Measurements from ENCODE around the gene POLR3H. TPM values are rescaled to one million over a fixed set of nuclear protein-coding genes. Genes with fewer than 3 reads are reported as not detected.

Gene POLR3H
- total and polyA plus RNA-seq, 2 donors (not counting 3 experiments of a cell fraction or from before 2014, with no cell fraction given), result 31.2 to 39.4 TPM

GRCh38 chr22:41481925-41482318 lies 62.3 kb downstream of the POLR3H start:
- H3K36me3 ChIP-seq (ENCODE audit: control insufficient read depth in 2 of 2, extremely low read depth in 1 of 2, insufficient read depth in 2 of 2, low read length in 2 of 2), result no peaks in the 10 kb centered on the region
- no peak overlapping the region for H3K9ac ChIP-seq (replicated peaks; ENCODE audit: extremely low read depth, insufficient read depth, low read length)
- H3K27me3 ChIP-seq (ENCODE audit: control insufficient read depth in 2 of 2, insufficient read depth in 2 of 2, low read length in 2 of 2), result no peaks in the 10 kb centered on the region
- no peak overlapping the region for H2AFZ ChIP-seq (ENCODE audit: low read depth, low read length)
- no TSS peak for BruUV-seq (replicated peaks)
- no peaks in the 10 kb centered on the region for H3K9me1 ChIP-seq (replicated peaks; ENCODE audit: control insufficient read depth, extremely low read depth, insufficient read depth, low read length)
- H3K9me3 ChIP-seq (replicated peaks; ENCODE audit: control insufficient read depth, insufficient read depth, low read length), result no peaks in the 10 kb centered on the region
- H3K79me2 ChIP-seq (ENCODE audit: control insufficient read depth, insufficient read depth, low read length), result peaks cover 60% of the 10 kb centered on the region
- no peak for DNase-seq (ENCODE audit: low read depth, low spot score)
- TF ChIP-seq GATA2 (IDR thresholded peaks at IDR 0.05; ENCODE audit: insufficient read depth, insufficient read length, low read depth, low read length), result no peak
- no peak for TF ChIP-seq CTCF (IDR thresholded peaks at IDR 0.05; ENCODE audit: extremely low read depth in 1 of 2, insufficient read depth in 1 of 2, low read depth in 1 of 2, low read length in 2 of 2)
- TF ChIP-seq FOS (IDR thresholded peaks at IDR 0.05; ENCODE audit: borderline replicate concordance, insufficient read depth, low read length), result no peak
- TF ChIP-seq POLR2AphosphoS5 (IDR thresholded peaks at IDR 0.05; ENCODE audit: insufficient read depth, low read depth, low read length), result no peak
- no peak for TF ChIP-seq MYC (IDR thresholded peaks at IDR 0.05; ENCODE audit: low read depth, low read length)
- TF ChIP-seq EZH2 (IDR thresholded peaks at IDR 0.05; ENCODE audit: borderline replicate concordance, low read depth, low read length, severe bottlenecking), result no peak
- TF ChIP-seq MAX (IDR thresholded peaks at IDR 0.05; ENCODE audit: insufficient read depth, insufficient read length), result no peak
- no peak for TF ChIP-seq JUN (IDR thresholded peaks at IDR 0.05; ENCODE audit: borderline replicate concordance, insufficient read depth, insufficient read length, low read depth)
- H4K20me1 ChIP-seq (replicated peaks; ENCODE audit: control insufficient read depth, extremely low read depth, insufficient read depth, low read length), result no peaks in the 10 kb centered on the region
- intact Hi-C loops (cut with micrococcal nuclease) (no loop called here), dilution Hi-C loops (cut with MboI; ENCODE audit: extremely low pct_ligation_motif_present, low sequenced_read_pairs) (no loop called here)
- no peak for FAIRE-seq
- CTCF ChIA-PET, result no interaction called here
- H3K4me1 ChIP-seq (ENCODE audit: control insufficient read depth, extremely low read depth, insufficient read depth, low read length), result no peaks in the 10 kb centered on the region
- H3K4me2 ChIP-seq (ENCODE audit: insufficient read depth, low read length), result no peak overlapping the region
- POLR2A ChIA-PET, result no interaction called here
- H3K27ac ChIP-seq (ENCODE audit: insufficient read depth, low read depth, low read length), result no peak overlapping the region
- no peak overlapping the region for H3K4me3 ChIP-seq (replicated peaks in 1 of 3; ENCODE audit: insufficient read depth in 1 of 3, low read depth in 1 of 3, low read length in 3 of 3)

Data from endothelial cell of umbilical vein (primary cell).